ENCODE data around the gene TERF2IP. TPM values are rescaled to one million over a fixed set of nuclear protein-coding genes. Genes with fewer than 3 reads are reported as not detected.

TERF2IP gene
- total and polyA plus RNA-seq, 2 experiments from 2014 or later, result 60.7 to 66.9 TPM

GRCh38 chr16:75617121-75617520 is 30.5 kb upstream of the TERF2IP start:
- WGBS, 2 experiments (ENCODE audit: low coverage in 1 of 2, low lambda C conversion rate in 2 of 2, missing lambda C conversion rate in 2 of 2), result 98 to 100% methylated on average over 3 of the region's 3 CpGs

GRCh38 chr16:75618780-75619179 is 28.8 kb upstream of the TERF2IP start:
- Histone ChIP-seq H3K79me2 (ENCODE audit: insufficient read depth) (peaks cover 22% of the 10 kb centered on the region), H3K9ac (no peak overlapping the region), H3K27ac (no peak overlapping the region), H4K20me1 (ENCODE audit: insufficient read depth) (no peaks in the 10 kb centered on the region), H3K4me2 (ENCODE audit: unreplicated experiment) (no peak overlapping the region), H3K36me3 (ENCODE audit: low read depth) (peaks cover 22% of the 10 kb centered on the region; the same call in 1 of the 2 replicates), H3K9me3 (ENCODE audit: low read depth) (no peaks in the 10 kb centered on the region), H3K27me3 (replicated peaks; ENCODE audit: insufficient read depth) (no peaks in the 10 kb centered on the region), H2AFZ (no peak overlapping the region), H3K9me2 (ENCODE audit: insufficient read depth) (no peaks in the 10 kb centered on the region), H3K4me3 (no peak overlapping the region), H3K4me1 (ENCODE audit: insufficient read depth) (peaks cover 24% of the 10 kb centered on the region), H3F3A (ENCODE audit: insufficient read depth) (peaks cover 13% of the 10 kb centered on the region)
- in situ Hi-C loops (cut with MboI), result loop anchor here (25.0 kb wide), 1 partner anchor 406 kb away; the partner anchor contains the start of genes CTRB1 and CTRB2
- no peak for DNase-seq
- no peak for TF ChIP-seq EZH2 (IDR thresholded peaks at IDR 0.05; ENCODE audit: insufficient read depth, poor library complexity, severe bottlenecking)
- TF ChIP-seq EZH2phosphoT487 (IDR thresholded peaks at IDR 0.05; ENCODE audit: insufficient read depth, low read depth), result no peak
- 75 to 78% methylated on average over 2 of the region's 2 CpGs for WGBS, 2 experiments (ENCODE audit: low coverage in 1 of 2, low lambda C conversion rate in 2 of 2, missing lambda C conversion rate in 2 of 2)

More at GRCh38 chr16:75617121-75617520, 30.5 kb upstream of the TERF2IP start:
- Histone ChIP-seq H3K4me3 (no peak overlapping the region), H4K20me1 (ENCODE audit: insufficient read depth) (no peaks in the 10 kb centered on the region), H3K79me2 (ENCODE audit: insufficient read depth) (peaks cover 19% of the 10 kb centered on the region), H3F3A (ENCODE audit: insufficient read depth) (peaks cover 4% of the 10 kb centered on the region), H3K9me3 (ENCODE audit: low read depth) (no peaks in the 10 kb centered on the region), H3K27ac (no peak overlapping the region), H2AFZ (no peak overlapping the region), H3K9me2 (ENCODE audit: insufficient read depth) (no peaks in the 10 kb centered on the region), H3K4me2 (ENCODE audit: unreplicated experiment) (no peak overlapping the region), H3K36me3 (ENCODE audit: low read depth) (peaks cover 22% of the 10 kb centered on the region; the same call in 1 of the 2 replicates), H3K9ac (no peak overlapping the region), H3K27me3 (replicated peaks; ENCODE audit: insufficient read depth) (no peaks in the 10 kb centered on the region), H3K4me1 (ENCODE audit: insufficient read depth) (peaks cover 21% of the 10 kb centered on the region)
- in situ Hi-C loops (cut with MboI), result loop anchor here (25.0 kb wide), 1 partner anchor 405 kb away; the partner anchor contains the start of genes CTRB1 and CTRB2
- TF ChIP-seq EZH2phosphoT487 (IDR thresholded peaks at IDR 0.05; ENCODE audit: insufficient read depth, low read depth) (no peak), EZH2 (IDR thresholded peaks at IDR 0.05; ENCODE audit: insufficient read depth, poor library complexity, severe bottlenecking) (no peak)
- DNase-seq, result no peak

- Histone ChIP-seq H3K4me2 (ENCODE audit: unreplicated experiment) (peak overlapping the region; percentile 81), H3K9me2 (ENCODE audit: insufficient read depth) (no peaks in the 10 kb centered on the region), H3F3A (ENCODE audit: insufficient read depth) (peaks cover 25% of the 10 kb centered on the region), H3K79me2 (ENCODE audit: insufficient read depth) (peaks cover 22% of the 10 kb centered on the region), H3K4me1 (ENCODE audit: insufficient read depth) (peaks cover 18% of the 10 kb centered on the region), H3K9me3 (ENCODE audit: low read depth) (no peaks in the 10 kb centered on the region), H3K27ac (no peak overlapping the region), H3K27me3 (replicated peaks; ENCODE audit: insufficient read depth) (no peaks in the 10 kb centered on the region), H2AFZ (no peak overlapping the region), H3K36me3 (ENCODE audit: low read depth) (peaks cover 20% of the 10 kb centered on the region; the same call in 1 of the 2 replicates), H3K9ac (peak overlapping the region; percentile 82), H4K20me1 (ENCODE audit: insufficient read depth) (no peaks in the 10 kb centered on the region), H3K4me3 (peak overlapping the region; percentile 90; the same call in 1 of the 2 replicates)
- no peak for DNase-seq
- WGBS, 2 experiments (ENCODE audit: low coverage in 1 of 2, low lambda C conversion rate in 2 of 2, missing lambda C conversion rate in 2 of 2), result 94% methylated on average over 20 of the region's 20 CpGs
- in situ Hi-C loops (cut with MboI), result loop anchor here (25.0 kb wide), 1 partner anchor 408 kb away; the partner anchor contains the start of genes CTRB1 and CTRB2
- no peak for TF ChIP-seq EZH2phosphoT487 (IDR thresholded peaks at IDR 0.05; ENCODE audit: insufficient read depth, low read depth)
- TF ChIP-seq EZH2 (IDR thresholded peaks at IDR 0.05; ENCODE audit: insufficient read depth, poor library complexity, severe bottlenecking), result no peak
These were observed 27.0 kb upstream of the TERF2IP start for GRCh38 chr16:75620326-75621169.

DNA sequence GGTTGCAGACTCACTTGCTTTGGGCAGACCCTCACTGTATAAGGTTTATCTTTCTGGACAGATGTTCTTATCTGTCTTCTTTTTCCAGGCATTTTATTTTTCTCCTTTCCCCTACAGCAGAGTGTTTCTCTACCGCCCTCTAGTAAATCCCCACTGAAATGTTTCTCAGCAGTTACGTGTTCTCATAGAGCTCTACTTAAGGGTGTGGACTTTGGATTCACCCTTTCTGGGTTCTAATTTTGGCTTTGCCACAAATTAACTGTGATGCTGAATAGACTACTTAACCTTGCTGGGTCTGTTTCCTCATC is 26.4 kb upstream of the TERF2IP start:
- in situ Hi-C loops (cut with MboI), result loop anchor here (25.0 kb wide), 1 partner anchor 409 kb away; the partner anchor contains the start of genes CTRB1 and CTRB2

More for the DNA sequence above, 26.4 kb upstream of the TERF2IP start:
- H3F3A ChIP-seq (ENCODE audit: insufficient read depth), result peaks cover 31% of the 10 kb centered on the region
- peak overlapping the region; percentile 81 for H3K4me2 ChIP-seq (ENCODE audit: unreplicated experiment)
- peaks cover 22% of the 10 kb centered on the region for H3K79me2 ChIP-seq (ENCODE audit: insufficient read depth)
- peak overlapping the region; percentile 90 for H3K4me3 ChIP-seq
- no peaks in the 10 kb centered on the region for H4K20me1 ChIP-seq (ENCODE audit: insufficient read depth)
- H3K9me3 ChIP-seq (ENCODE audit: low read depth), result no peaks in the 10 kb centered on the region
- no peak overlapping the region for H2AFZ ChIP-seq
- WGBS, 2 experiments (ENCODE audit: low coverage in 1 of 2, low lambda C conversion rate in 2 of 2, missing lambda C conversion rate in 2 of 2), result 13 to 17% methylated on average over 2 of the region's 2 CpGs
- peaks cover 18% of the 10 kb centered on the region; the same call in 1 of the 2 replicates for H3K36me3 ChIP-seq (ENCODE audit: low read depth)
- no peak overlapping the region for H3K27ac ChIP-seq
- TF ChIP-seq EZH2 (IDR thresholded peaks at IDR 0.05; ENCODE audit: insufficient read depth, poor library complexity, severe bottlenecking) (no peak), EZH2phosphoT487 (IDR thresholded peaks at IDR 0.05; ENCODE audit: insufficient read depth, low read depth) (no peak)
- H3K27me3 ChIP-seq (replicated peaks; ENCODE audit: insufficient read depth), result no peaks in the 10 kb centered on the region
- H3K4me1 ChIP-seq (ENCODE audit: insufficient read depth), result peaks cover 18% of the 10 kb centered on the region
- peak; percentile 72 for DNase-seq
- no peaks in the 10 kb centered on the region for H3K9me2 ChIP-seq (ENCODE audit: insufficient read depth)
- H3K9ac ChIP-seq, result peak overlapping the region; percentile 82

Data from GM23248 (cell line).